Measurements from ENCODE around the gene NDUFA6. TPM values are rescaled to one million over a fixed set of nuclear protein-coding genes. Genes with fewer than 3 reads are reported as not detected.
"Not testable (repeated sequence)": the region's sequence is repeated elsewhere in the genome, so short reads cannot be mapped to it uniquely, and the experiment has no call there.

NDUFA6 gene
- total RNA-seq, 1 experiment from 2014 or later, result 118 TPM

- 0 out of 2 replicates have a peak, but pooled peaks cover 4% of the 10 kb centered on the region for H3K36me3 ChIP-seq (ENCODE audit: low read depth, low read length)
- intact Hi-C loops (cut with micrococcal nuclease), result no loop called here
- H3F3A ChIP-seq (ENCODE audit: low read length, unreplicated experiment), result no peaks in the 10 kb centered on the region
- no peaks in the 10 kb centered on the region for H4K20me1 ChIP-seq (ENCODE audit: low read length)
- no peak for DNase-seq
- ChIA-PET CTCF (no interaction called here), POLR2A (ENCODE audit: unreplicated experiment) (no interaction called here)
- no peak overlapping the region for H3K9ac ChIP-seq (ENCODE audit: low read length)
- TF ChIP-seq EZH2 (IDR thresholded peaks at IDR 0.05; ENCODE audit: low read length, unreplicated experiment), result no peak
- no peak for TF ChIP-seq CTCF (conservative IDR thresholded peaks at IDR 0.05; ENCODE audit: low read depth, low read length)
- TF ChIP-seq EZH2phosphoT487 (IDR thresholded peaks at IDR 0.05; ENCODE audit: borderline replicate concordance, low read length), result no peak
- BruUV-seq (replicated peaks), result no TSS peak
- no peaks in the 10 kb centered on the region for H3K9me3 ChIP-seq (ENCODE audit: low read length)
- no peak overlapping the region for H2AFZ ChIP-seq (ENCODE audit: low read length)
- H3K4me2 ChIP-seq (ENCODE audit: low read length), result no peak overlapping the region
- no peak overlapping the region for H3K4me3 ChIP-seq (ENCODE audit: low read length)
- no peaks in the 10 kb centered on the region for H3K4me1 ChIP-seq (ENCODE audit: insufficient read depth, low read length)
- no peak overlapping the region for H3K27ac ChIP-seq (ENCODE audit: low read length)
- no peak for ATAC-seq
- H3K79me2 ChIP-seq (ENCODE audit: low read length), result no peaks in the 10 kb centered on the region
- no peaks in the 10 kb centered on the region for H3K27me3 ChIP-seq (ENCODE audit: low read length)
- H3K9me2 ChIP-seq (replicated peaks; ENCODE audit: low read length), result no peaks in the 10 kb centered on the region
These were observed 18.3 kb upstream of the NDUFA6 start for GRCh38 chr22:42108848-42109247.

- intact Hi-C loops (cut with micrococcal nuclease); BruUV-seq (replicated peaks); H3K9me2 ChIP-seq (replicated peaks; ENCODE audit: low read length); H3K9me3 ChIP-seq (ENCODE audit: low read length); H2AFZ ChIP-seq (ENCODE audit: low read length); DNase-seq; H4K20me1 ChIP-seq (ENCODE audit: low read length); H3K27ac ChIP-seq (ENCODE audit: low read length); H3K79me2 ChIP-seq (ENCODE audit: low read length); H3K36me3 ChIP-seq (ENCODE audit: low read depth, low read length); H3K4me1 ChIP-seq (ENCODE audit: insufficient read depth, low read length); H3K9ac ChIP-seq (ENCODE audit: low read length); H3K27me3 ChIP-seq (ENCODE audit: low read length); CTCF ChIA-PET; H3K4me2 ChIP-seq (ENCODE audit: low read length); POLR2A ChIA-PET (ENCODE audit: unreplicated experiment); H3F3A ChIP-seq (ENCODE audit: low read length, unreplicated experiment); H3K4me3 ChIP-seq (ENCODE audit: low read length); ATAC-seq: not testable (repeated sequence)
These were observed 13.8 kb upstream of the NDUFA6 start for GRCh38 chr22:42104332-42104860.

GRCh38 chr22:42101199-42101598 is 10.6 kb upstream of the NDUFA6 start:
- Histone ChIP-seq H3K27me3 (ENCODE audit: low read length) (no peaks in the 10 kb centered on the region), H3K27ac (ENCODE audit: low read length) (no peak overlapping the region), H3K9me2 (replicated peaks; ENCODE audit: low read length) (no peaks in the 10 kb centered on the region), H3K9ac (ENCODE audit: low read length) (no peak overlapping the region), H4K20me1 (ENCODE audit: low read length) (no peaks in the 10 kb centered on the region), H3K4me2 (ENCODE audit: low read length) (no peak overlapping the region), H3K79me2 (ENCODE audit: low read length) (no peaks in the 10 kb centered on the region), H3F3A (ENCODE audit: low read length, unreplicated experiment) (no peaks in the 10 kb centered on the region), H3K36me3 (ENCODE audit: low read depth, low read length) (0 out of 2 replicates have a peak, but pooled peaks cover 4% of the 10 kb centered on the region), H3K9me3 (ENCODE audit: low read length) (no peaks in the 10 kb centered on the region), H2AFZ (ENCODE audit: low read length) (no peak overlapping the region), H3K4me3 (ENCODE audit: low read length) (no peak overlapping the region), H3K4me1 (ENCODE audit: insufficient read depth, low read length) (no peaks in the 10 kb centered on the region)
- POLR2A ChIA-PET (ENCODE audit: unreplicated experiment), result no interaction called here
- CTCF ChIA-PET, result no interaction called here
- TF ChIP-seq CTCF (conservative IDR thresholded peaks at IDR 0.05; ENCODE audit: low read depth, low read length) (no peak), EZH2phosphoT487 (IDR thresholded peaks at IDR 0.05; ENCODE audit: borderline replicate concordance, low read length) (no peak), EZH2 (IDR thresholded peaks at IDR 0.05; ENCODE audit: low read length, unreplicated experiment) (no peak)
- no TSS peak for BruUV-seq (replicated peaks)
- ATAC-seq, result no peak
- intact Hi-C loops (cut with micrococcal nuclease), result no loop called here
- no peak for DNase-seq

Measured in PC-3 (cell line).